Body of pancreas (tissue), 4 donors: ENCODE results near the gene NABP1. TPM values are rescaled to one million over a fixed set of nuclear protein-coding genes. Genes with fewer than 3 reads are reported as not detected.

Source experiments
- ATAC-seq: fragments of 150-250 bp; one replicate; pipeline ENCODE4 v1.9.1; 2016
- DNase-seq, 4 donors: peaks; one replicate each; pipeline ENCODE4 v3.0.0-alpha.2; 2019
- H3K27ac ChIP-seq, 4 donors: fragments of 200-600 bp; sonication (generic); 1 replicate in 3 of 4; 2 replicates in 1 of 4; pipeline versions ENCODE4 v1.5.1 to v1.6.1; 2016 to 2019; ENCODE audit warnings: mild to moderate bottlenecking in 1 of 4, mixed read lengths in 1 of 4, moderate library complexity in 1 of 4
- H3K27me3 ChIP-seq, 2 donors: fragments of 200-600 bp; sonication (generic); one replicate each; pipeline ENCODE4 v1.6.0; 2016; ENCODE audit warnings: mild to moderate bottlenecking in 1 of 2
- H3K36me3 ChIP-seq, 2 donors: fragments of 200-600 bp; sonication (generic); replicated peaks in 1 of 2; 2 replicates each; pipeline ENCODE4 v1.5.1; 2016; ENCODE audit warnings: low read depth in 2 of 2; ENCODE audit not compliant: insufficient read depth in 1 of 2
- H3K4me1 ChIP-seq: fragments of 200-600 bp; sonication (generic); one replicate; pipeline ENCODE4 v1.6.0; 2016
- H3K4me3 ChIP-seq, 2 donors: fragments of 200-600 bp; sonication (generic); 1 replicate in 1 of 2; 2 replicates in 1 of 2; pipeline ENCODE4 v1.5.1; 2016 to 2019
- H3K9me3 ChIP-seq, 3 donors: fragments of 200-600 bp; sonication (generic); 1 replicate in 2 of 3; 2 replicates in 1 of 3; pipeline ENCODE4 v1.5.1; 2016
- CTCF ChIP-seq, 7 experiments: fragments of 450-650 bp in 4 of 7; fragments of 200-600 bp in 3 of 7; sonication (generic) in 3 of 7; IDR thresholded peaks; one replicate each; pipeline ENCODE4 v1.5.1; 2016 to 2019; ENCODE audit warnings: antibody characterized with exemption in 7 of 7
- POLR2A ChIP-seq, 3 donors: fragments of 450-650 bp; IDR thresholded peaks; one replicate each; pipeline ENCODE4 v1.6.1; 2016; ENCODE audit warnings: antibody characterized with exemption in 3 of 3, mild to moderate bottlenecking in 2 of 3
- WGBS, 2 donors: methylation state at CpG; one replicate each; pipeline ENCODE4 v1.1.5; 2017; 5-methylcytosine and 5-hydroxymethylcytosine counted together
- intact Hi-C: fragments of 100-400 bp; cut with DNase I; formaldehyde crosslinking; loops from one replicate; pipeline ENCODE4 v1.15.1; 2023
- total RNA-seq, 2 donors: library from RNA; depleted of rRNA; stranded (reverse); fragments of >200 nt; gene quantifications; one replicate each; pipeline ENCODE4 v1.1.0, GENCODE V29; 2016

The NABP1 gene
- total RNA-seq, 2 donors from 2014 or later, result 10.9 to 39.2 TPM

GRCh38 chr2:191697870-191698269, 19.9 kb downstream of the NABP1 start:
- WGBS, 2 donors, result 92 to 97% methylated on average over 3 of the region's 3 CpGs
- TF ChIP-seq CTCF (IDR thresholded peaks at IDR 0.05) (no peak), POLR2A (IDR thresholded peaks at IDR 0.05) (no peak)
- ATAC-seq (no peak), DNase-seq (no peak)
- Histone ChIP-seq H3K4me1 (no peaks in the 10 kb centered on the region), H3K27me3 (no peaks in the 10 kb centered on the region), H3K27ac (no peak overlapping the region), H3K4me3 (no peak overlapping the region), H3K36me3 (no peaks in the 10 kb centered on the region), H3K9me3 (no peaks in the 10 kb centered on the region)
- intact Hi-C loops, result no loop called here

GRCh38 chr2:191699341-191699945, 21.5 kb downstream of the NABP1 start:
- DNase-seq, result no peak
- H3K4me1 ChIP-seq, result no peaks in the 10 kb centered on the region
- WGBS, 2 donors, result 62 to 75% methylated on average over 10 of the region's 10 CpGs
- ATAC-seq, result no peak
- no peaks in the 10 kb centered on the region for H3K36me3 ChIP-seq
- intact Hi-C loops, result no loop called here
- H3K4me3 ChIP-seq, result no peak overlapping the region
- no peaks in the 10 kb centered on the region for H3K9me3 ChIP-seq
- H3K27me3 ChIP-seq, result no peaks in the 10 kb centered on the region
- H3K27ac ChIP-seq, result no peak overlapping the region
- TF ChIP-seq POLR2A (IDR thresholded peaks at IDR 0.05), result no peak
- no peak for TF ChIP-seq CTCF (IDR thresholded peaks at IDR 0.05)

GRCh38 chr2:191701029-191701428, 23.1 kb downstream of the NABP1 start:
- ATAC-seq (no peak), DNase-seq (no peak)
- Histone ChIP-seq H3K27me3 (no peaks in the 10 kb centered on the region), H3K9me3 (no peaks in the 10 kb centered on the region), H3K36me3 (no peaks in the 10 kb centered on the region), H3K4me3 (no peak overlapping the region), H3K4me1 (no peaks in the 10 kb centered on the region), H3K27ac (no peak overlapping the region)
- no peak for TF ChIP-seq CTCF (IDR thresholded peaks at IDR 0.05)
- TF ChIP-seq POLR2A (IDR thresholded peaks at IDR 0.05), result no peak
- intact Hi-C loops, result no loop called here
- 61 to 87% methylated on average over 1 of the region's 1 CpG for WGBS, 2 donors

- DNase-seq, result no peak
- Histone ChIP-seq H3K4me3 (no peak overlapping the region), H3K4me1 (no peaks in the 10 kb centered on the region), H3K36me3 (no peaks in the 10 kb centered on the region), H3K27me3 (no peaks in the 10 kb centered on the region), H3K9me3 (no peaks in the 10 kb centered on the region), H3K27ac (no peak overlapping the region)
- WGBS, 2 donors, result 71 to 79% methylated on average over 2 of the region's 2 CpGs
- ATAC-seq, result no peak
- intact Hi-C loops, result no loop called here
- TF ChIP-seq POLR2A (IDR thresholded peaks at IDR 0.05), result no peak
- no peak for TF ChIP-seq CTCF (IDR thresholded peaks at IDR 0.05)
Observed at GRCh38 chr2:191701696-191702095, 23.8 kb downstream of the NABP1 start.

- no peak for TF ChIP-seq POLR2A (IDR thresholded peaks at IDR 0.05)
- TF ChIP-seq CTCF (IDR thresholded peaks at IDR 0.05), result no peak
- ATAC-seq (no peak), DNase-seq (no peak)
- Histone ChIP-seq H3K4me1 (peaks cover 10% of the 10 kb centered on the region), H3K4me3 (no peak overlapping the region), H3K27ac (no peak overlapping the region), H3K9me3 (no peaks in the 10 kb centered on the region), H3K36me3 (no peaks in the 10 kb centered on the region), H3K27me3 (no peaks in the 10 kb centered on the region)
- intact Hi-C loops, result no loop called here
- WGBS, 2 donors, result 53 to 85% methylated on average over 7 of the region's 7 CpGs
Observed at GRCh38 chr2:191703079-191703725, 25.3 kb downstream of the NABP1 start.
